ENCODE data around the gene MRTFA. TPM values are rescaled to one million over a fixed set of nuclear protein-coding genes. Genes with fewer than 3 reads are reported as not detected.
A peak's percentile ranks its signal among the peaks of the same experiment; 100 is the strongest.
"Not testable (repeated sequence)": the region's sequence is repeated elsewhere in the genome, so short reads cannot be mapped to it uniquely, and the experiment has no call there.

The MRTFA gene
- total RNA-seq, 4 donors from 2014 or later: 59.7 to 163 (median 111) TPM

GRCh38 chr22:40659166-40659565, 22.6 kb upstream of the MRTFA start:
- no peak overlapping the region for H3K4me3 ChIP-seq (ENCODE audit: low read depth, poor library complexity, severe bottlenecking)
- no peak for TF ChIP-seq POLR2A (IDR thresholded peaks at IDR 0.05)
- TF ChIP-seq, protein P1, sequence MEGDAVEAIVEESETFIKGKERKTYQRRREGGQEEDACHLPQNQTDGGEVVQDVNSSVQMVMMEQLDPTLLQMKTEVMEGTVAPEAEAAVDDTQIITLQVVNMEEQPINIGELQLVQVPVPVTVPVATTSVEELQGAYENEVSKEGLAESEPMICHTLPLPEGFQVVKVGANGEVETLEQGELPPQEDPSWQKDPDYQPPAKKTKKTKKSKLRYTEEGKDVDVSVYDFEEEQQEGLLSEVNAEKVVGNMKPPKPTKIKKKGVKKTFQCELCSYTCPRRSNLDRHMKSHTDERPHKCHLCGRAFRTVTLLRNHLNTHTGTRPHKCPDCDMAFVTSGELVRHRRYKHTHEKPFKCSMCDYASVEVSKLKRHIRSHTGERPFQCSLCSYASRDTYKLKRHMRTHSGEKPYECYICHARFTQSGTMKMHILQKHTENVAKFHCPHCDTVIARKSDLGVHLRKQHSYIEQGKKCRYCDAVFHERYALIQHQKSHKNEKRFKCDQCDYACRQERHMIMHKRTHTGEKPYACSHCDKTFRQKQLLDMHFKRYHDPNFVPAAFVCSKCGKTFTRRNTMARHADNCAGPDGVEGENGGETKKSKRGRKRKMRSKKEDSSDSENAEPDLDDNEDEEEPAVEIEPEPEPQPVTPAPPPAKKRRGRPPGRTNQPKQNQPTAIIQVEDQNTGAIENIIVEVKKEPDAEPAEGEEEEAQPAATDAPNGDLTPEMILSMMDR (IDR thresholded peaks at IDR 0.05): no peak
- intact Hi-C loops (cut with DNase I; ENCODE audit: low total_unique reads): loop anchor here (10.0 kb wide), 1 partner anchor 46 kb away; no protein-coding TSS in a partner anchor
- DNase-seq (ENCODE audit: low spot score in 2 of 2): no peak
- 86 to 92% methylated on average over 6 of the region's 6 CpGs for WGBS, 2 donors

DNA sequence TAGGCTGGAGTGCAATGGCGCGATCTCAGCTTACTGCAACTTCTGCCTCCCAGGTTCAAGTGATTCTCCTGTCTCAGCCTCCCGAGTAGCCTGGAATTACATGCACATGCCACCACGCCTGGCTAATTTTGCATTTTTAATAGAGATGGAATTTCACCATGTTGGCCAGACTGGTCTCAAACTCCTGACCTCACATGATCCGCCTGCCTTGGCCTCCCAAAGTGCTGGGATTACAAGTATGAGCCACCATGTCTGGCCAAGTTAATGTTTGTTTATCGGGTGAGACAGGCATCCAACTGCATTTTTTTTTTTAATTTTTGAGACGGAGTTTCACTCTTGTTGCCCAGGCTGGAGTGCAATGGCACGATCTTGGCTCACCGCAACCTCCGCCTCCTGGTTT, 20.1 kb upstream of the MRTFA start:
- WGBS, 2 donors: 87 to 90% methylated on average over 10 of the region's 10 CpGs
- not testable (repeated sequence) for H3K4me3 ChIP-seq (ENCODE audit: low read depth, poor library complexity, severe bottlenecking); DNase-seq (ENCODE audit: low spot score in 2 of 2)
- intact Hi-C loops (cut with DNase I; ENCODE audit: low total_unique reads): loop anchor here (10.0 kb wide), 1 partner anchor 48 kb away; no protein-coding TSS in a partner anchor

GRCh38 chr22:40655941-40656340, 19.4 kb upstream of the MRTFA start:
- 97 to 98% methylated on average over 3 of the region's 3 CpGs for WGBS, 2 donors
- not testable (repeated sequence) for H3K4me3 ChIP-seq (ENCODE audit: low read depth, poor library complexity, severe bottlenecking); DNase-seq (ENCODE audit: low spot score in 2 of 2)
- intact Hi-C loops (cut with DNase I; ENCODE audit: low total_unique reads): loop anchor here (10.0 kb wide), 1 partner anchor 49 kb away; no protein-coding TSS in a partner anchor

DNA sequence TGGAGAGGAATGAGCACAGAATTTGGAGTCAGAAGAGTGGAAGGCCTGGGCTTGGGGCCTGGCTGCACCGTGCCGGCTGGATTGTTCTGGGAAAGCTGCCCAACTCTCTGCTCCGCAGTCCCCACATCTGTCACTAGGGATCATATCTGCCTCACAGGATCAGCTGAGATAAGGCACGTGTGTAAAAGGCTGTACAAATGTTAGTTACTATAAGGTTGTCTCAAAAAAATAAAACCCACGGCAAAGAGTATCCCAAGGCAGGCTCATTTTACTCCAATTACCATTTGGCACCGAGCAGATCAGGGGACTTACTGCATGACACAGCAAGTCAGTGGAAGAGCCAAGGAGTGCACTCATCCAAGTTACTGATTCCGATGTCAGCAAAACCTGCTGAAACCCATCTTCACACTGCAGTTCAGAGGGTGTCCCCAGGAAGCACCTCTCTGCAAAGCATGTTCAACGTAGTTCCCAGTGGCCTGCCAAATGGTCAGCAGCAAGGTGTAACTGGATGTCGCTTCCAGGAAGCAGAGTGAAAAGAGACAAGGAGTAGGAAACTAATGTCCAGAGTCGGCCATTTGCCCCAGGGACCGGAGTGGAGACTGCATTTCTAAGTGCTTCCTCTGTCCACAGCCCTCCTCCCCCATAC, 18.1 kb upstream of the MRTFA start:
- WGBS, 2 donors: 16 to 24% methylated on average over 11 of the region's 11 CpGs
- no peak for DNase-seq (ENCODE audit: low spot score in 2 of 2)
- no peak overlapping the region for H3K4me3 ChIP-seq (ENCODE audit: low read depth, poor library complexity, severe bottlenecking)

DNA sequence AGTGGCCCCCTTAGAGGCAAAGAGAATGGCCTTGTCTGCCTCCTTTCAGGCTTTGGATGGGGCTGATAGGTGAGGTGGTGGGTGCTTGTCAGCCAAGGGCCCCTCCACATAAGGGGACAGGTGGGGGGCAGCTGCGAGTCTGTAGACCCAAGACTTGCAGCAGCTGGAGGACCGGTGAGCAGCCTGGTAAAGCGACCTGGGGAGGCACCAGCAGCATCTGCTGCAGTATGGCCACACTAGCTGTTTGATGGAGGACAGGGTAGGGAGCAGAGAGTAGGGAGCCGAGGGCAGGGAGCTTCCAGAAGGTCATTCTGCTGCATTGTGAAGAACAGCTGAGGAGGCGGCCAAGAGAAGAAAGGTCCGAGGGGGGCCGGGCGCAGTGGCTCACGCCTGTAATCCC, 16.8 kb upstream of the MRTFA start:
- intact Hi-C loops (cut with DNase I; ENCODE audit: low total_unique reads): loop anchor here (10.0 kb wide), 1 partner anchor 51 kb away; no protein-coding TSS in a partner anchor
- WGBS, 2 donors: 89 to 91% methylated on average over 9 of the region's 9 CpGs

More for the DNA sequence above, 18.1 kb upstream of the MRTFA start:
- intact Hi-C loops (cut with DNase I; ENCODE audit: low total_unique reads): loop anchor here (10.0 kb wide), 1 partner anchor 50 kb away; no protein-coding TSS in a partner anchor
- TF ChIP-seq POLR2A (IDR thresholded peaks at IDR 0.05): no peak
- TF ChIP-seq, protein P1 (IDR thresholded peaks at IDR 0.05): no peak

GRCh38 chr22:40651563-40652501, 15.3 kb upstream of the MRTFA start:
- H3K4me3 ChIP-seq (ENCODE audit: low read depth, poor library complexity, severe bottlenecking): peak overlapping the region; percentile 32
- 11 to 13% methylated on average over 24 to 33 of the region's 33 CpGs for WGBS, 2 donors
- intact Hi-C loops (cut with DNase I; ENCODE audit: low total_unique reads): loop anchor here (10.0 kb wide), 1 partner anchor 53 kb away; no protein-coding TSS in a partner anchor
- DNase-seq (ENCODE audit: low spot score in 2 of 2): peak; percentile 96 to 99
- TF ChIP-seq POLR2A (IDR thresholded peaks at IDR 0.05): peak in 1 of 2 donors; percentile 21
- TF ChIP-seq, protein P1 (IDR thresholded peaks at IDR 0.05): no peak

More for the DNA sequence above, 16.8 kb upstream of the MRTFA start:
- DNase-seq (ENCODE audit: low spot score in 2 of 2): no peak
- no peak overlapping the region for H3K4me3 ChIP-seq (ENCODE audit: low read depth, poor library complexity, severe bottlenecking)
- TF ChIP-seq, protein P1 (IDR thresholded peaks at IDR 0.05): no peak
- TF ChIP-seq POLR2A (IDR thresholded peaks at IDR 0.05): no peak

All from lower leg skin (tissue), 4 donors.